ENCODE data around the gene ZNF148. TPM values are rescaled to one million over a fixed set of nuclear protein-coding genes. Genes with fewer than 3 reads are reported as not detected.

Gene ZNF148
- total RNA-seq, 2 experiments from 2014 or later: 30.3 to 37.7 TPM

GRCh38 chr3:125219261-125219701 is 155.8 kb downstream of the ZNF148 start:
- CTCF ChIA-PET: no interaction called here
- no peak for DNase-seq
- Mint-ChIP-seq H3K9me3 (ENCODE audit: low read depth) (no peaks in the 10 kb centered on the region), H3K4me3 (no peak overlapping the region), H3K27me3 (peaks cover 5% of the 10 kb centered on the region), H3K4me1 (peaks cover 8% of the 10 kb centered on the region), H3K27ac (no peak overlapping the region), H3K36me3 (ENCODE audit: low read depth) (no peaks in the 10 kb centered on the region)
- intact Hi-C loops (cut with DNase I, micrococcal nuclease): no loop called here
- POLR2A ChIA-PET: interaction anchor here (0.6 to 1.2 kb wide), 2 partner anchors 144 to 162 kb away, joined by 4 read pairs; no protein-coding TSS in a partner anchor
- no peak for ATAC-seq

- Mint-ChIP-seq H3K9me3 (ENCODE audit: low read depth) (no peaks in the 10 kb centered on the region), H3K4me1 (peaks cover 7% of the 10 kb centered on the region), H3K4me3 (no peak overlapping the region), H3K27me3 (peaks cover 38% of the 10 kb centered on the region), H3K36me3 (ENCODE audit: low read depth) (no peaks in the 10 kb centered on the region), H3K27ac (no peak overlapping the region)
- intact Hi-C loops (cut with DNase I, micrococcal nuclease): loop anchor here in 1 of 2 experiments (5.0 kb wide), 1 partner anchor 373 kb away; no protein-coding TSS in a partner anchor
- ChIA-PET CTCF (interaction anchor here (0.6 kb wide), 1 partner anchor 562 kb away, joined by 3 read pairs; no protein-coding TSS in a partner anchor), POLR2A (no interaction called here)
- DNase-seq (no peak), ATAC-seq (peak; percentile 83)
Measured at GRCh38 chr3:125214738-125215137, 160.4 kb downstream of the ZNF148 start.

GRCh38 chr3:125213946-125214542 is 161.1 kb downstream of the ZNF148 start:
- Mint-ChIP-seq H3K4me1 (peaks cover 9% of the 10 kb centered on the region), H3K27ac (no peak overlapping the region), H3K9me3 (ENCODE audit: low read depth) (no peaks in the 10 kb centered on the region), H3K36me3 (ENCODE audit: low read depth) (no peaks in the 10 kb centered on the region), H3K4me3 (no peak overlapping the region), H3K27me3 (peaks cover 43% of the 10 kb centered on the region)
- POLR2A ChIA-PET: no interaction called here
- intact Hi-C loops (cut with DNase I, micrococcal nuclease): loop anchor here in 1 of 2 experiments (5.0 kb wide), 1 partner anchor 373 kb away; no protein-coding TSS in a partner anchor
- no peak for DNase-seq
- no peak for ATAC-seq
- CTCF ChIA-PET: interaction anchor here (0.6 kb wide), 1 partner anchor 561 kb away, joined by 3 read pairs; no protein-coding TSS in a partner anchor

GRCh38 chr3:125213364-125213755 is 161.8 kb downstream of the ZNF148 start:
- ChIA-PET POLR2A (no interaction called here), CTCF (no interaction called here)
- DNase-seq (no peak), ATAC-seq (no peak)
- Mint-ChIP-seq H3K27me3 (peaks cover 48% of the 10 kb centered on the region), H3K9me3 (ENCODE audit: low read depth) (no peaks in the 10 kb centered on the region), H3K27ac (no peak overlapping the region), H3K4me3 (no peak overlapping the region), H3K4me1 (peaks cover 9% of the 10 kb centered on the region), H3K36me3 (ENCODE audit: low read depth) (no peaks in the 10 kb centered on the region)
- intact Hi-C loops (cut with DNase I, micrococcal nuclease): loop anchor here in 1 of 2 experiments (5.0 kb wide), 1 partner anchor 374 kb away; no protein-coding TSS in a partner anchor

- DNase-seq: no peak
- POLR2A ChIA-PET: no interaction called here
- peaks cover 48% of the 10 kb centered on the region for H3K27me3 Mint-ChIP-seq
Measured at GRCh38 chr3:125212509-125213363, 162.4 kb downstream of the ZNF148 start, which contains the start of gene SLC12A8. Gene SLC12A8, minus strand, starts transcription at chr3:125212748. Its CDS starts 1,399 bp downstream, at chr3:125211349.

GRCh38 chr3:125212091-125212508 is 163.0 kb downstream of the ZNF148 start:
- H3K27me3 Mint-ChIP-seq: peaks cover 52% of the 10 kb centered on the region
- ATAC-seq: no peak
- H3K4me1 Mint-ChIP-seq: peaks cover 9% of the 10 kb centered on the region

More at GRCh38 chr3:125212509-125213363, 162.4 kb downstream of the ZNF148 start, which contains the start of gene SLC12A8:
- no peak for ATAC-seq
- CTCF ChIA-PET: interaction anchor here (0.5 kb wide), 1 partner anchor 212 kb away, joined by 4 read pairs; no protein-coding TSS in a partner anchor
- peaks cover 9% of the 10 kb centered on the region for H3K4me1 Mint-ChIP-seq
- peak within 1 kb of the TSS; percentile 13 for H3K4me3 Mint-ChIP-seq
- no peaks in the 10 kb centered on the region for H3K36me3 Mint-ChIP-seq (ENCODE audit: low read depth)
- intact Hi-C loops (cut with DNase I, micrococcal nuclease): loop anchor here in 1 of 2 experiments (5.0 kb wide), 1 partner anchor 375 kb away; no protein-coding TSS in a partner anchor
- no peaks in the 10 kb centered on the region for H3K9me3 Mint-ChIP-seq (ENCODE audit: low read depth)
- H3K27ac Mint-ChIP-seq: no peak within 1 kb of the TSS

GRCh38 chr3:125211523-125212090 is 163.5 kb downstream of the ZNF148 start:
- peak overlapping the region; percentile 13 for H3K4me3 Mint-ChIP-seq
- peaks cover 52% of the 10 kb centered on the region for H3K27me3 Mint-ChIP-seq
- intact Hi-C loops (cut with DNase I, micrococcal nuclease): loop anchor here in 1 of 2 experiments (5.0 kb wide), 1 partner anchor 376 kb away; no protein-coding TSS in a partner anchor
- no peak overlapping the region for H3K27ac Mint-ChIP-seq
- H3K9me3 Mint-ChIP-seq (ENCODE audit: low read depth): no peaks in the 10 kb centered on the region
- ChIA-PET POLR2A (no interaction called here), CTCF (interaction anchor here (0.6 kb wide), 1 partner anchor 166 kb away, joined by 3 read pairs; no protein-coding TSS in a partner anchor)
- DNase-seq (no peak), ATAC-seq (no peak)
- peaks cover 9% of the 10 kb centered on the region for H3K4me1 Mint-ChIP-seq
- no peaks in the 10 kb centered on the region for H3K36me3 Mint-ChIP-seq (ENCODE audit: low read depth)

More at GRCh38 chr3:125212091-125212508, 163.0 kb downstream of the ZNF148 start:
- POLR2A ChIA-PET: no interaction called here
- intact Hi-C loops (cut with DNase I, micrococcal nuclease): loop anchor here in 1 of 2 experiments (5.0 kb wide), 1 partner anchor 375 kb away; no protein-coding TSS in a partner anchor
- H3K9me3 Mint-ChIP-seq (ENCODE audit: low read depth): no peaks in the 10 kb centered on the region
- H3K4me3 Mint-ChIP-seq: no peak overlapping the region
- no peak for DNase-seq
- no peak overlapping the region for H3K27ac Mint-ChIP-seq
- CTCF ChIA-PET: interaction anchor here (0.5 to 0.6 kb wide), 2 partner anchors 166 to 211 kb away, joined by 3 to 4 read pairs; no protein-coding TSS in a partner anchor
- H3K36me3 Mint-ChIP-seq (ENCODE audit: low read depth): no peaks in the 10 kb centered on the region

GRCh38 chr3:125207949-125208568 is 167.1 kb downstream of the ZNF148 start:
- Mint-ChIP-seq H3K4me1 (peaks cover 2% of the 10 kb centered on the region), H3K36me3 (ENCODE audit: low read depth) (no peaks in the 10 kb centered on the region), H3K9me3 (ENCODE audit: low read depth) (no peaks in the 10 kb centered on the region), H3K4me3 (no peak overlapping the region), H3K27me3 (peaks cover 42% of the 10 kb centered on the region), H3K27ac (no peak overlapping the region)
- intact Hi-C loops (cut with DNase I, micrococcal nuclease): loop anchor here in 1 of 2 experiments (10.0 kb wide), 1 partner anchor 227 kb away; no protein-coding TSS in a partner anchor
- no peak for DNase-seq
- ATAC-seq: no peak
- ChIA-PET POLR2A (no interaction called here), CTCF (no interaction called here)

- H3K4me3 Mint-ChIP-seq: no peak overlapping the region
- intact Hi-C loops (cut with DNase I, micrococcal nuclease): loop anchor here in 1 of 2 experiments (10.0 kb wide), 1 partner anchor 227 kb away; no protein-coding TSS in a partner anchor
- DNase-seq: no peak
Measured at GRCh38 chr3:125207507-125207906, 167.6 kb downstream of the ZNF148 start.

GRCh38 chr3:125206934-125207333 is 168.2 kb downstream of the ZNF148 start:
- DNase-seq: no peak
- ChIA-PET POLR2A (no interaction called here), CTCF (interaction anchor here (0.6 kb wide), 1 partner anchor 419 kb away, joined by 4 read pairs; no protein-coding TSS in a partner anchor)
- no peak for ATAC-seq
- peaks cover 38% of the 10 kb centered on the region for H3K27me3 Mint-ChIP-seq
- H3K4me3 Mint-ChIP-seq: no peak overlapping the region
- no peaks in the 10 kb centered on the region for H3K36me3 Mint-ChIP-seq (ENCODE audit: low read depth)
- no peak overlapping the region for H3K27ac Mint-ChIP-seq
- peaks cover 2% of the 10 kb centered on the region for H3K9me3 Mint-ChIP-seq (ENCODE audit: low read depth)
- peaks cover 2% of the 10 kb centered on the region for H3K4me1 Mint-ChIP-seq
- intact Hi-C loops (cut with DNase I, micrococcal nuclease): loop anchor here in 1 of 2 experiments (10.0 kb wide), 1 partner anchor 228 kb away; no protein-coding TSS in a partner anchor

More at GRCh38 chr3:125207507-125207906, 167.6 kb downstream of the ZNF148 start:
- Mint-ChIP-seq H3K36me3 (ENCODE audit: low read depth) (no peaks in the 10 kb centered on the region), H3K27me3 (peaks cover 39% of the 10 kb centered on the region), H3K27ac (no peak overlapping the region), H3K4me1 (peaks cover 2% of the 10 kb centered on the region), H3K9me3 (ENCODE audit: low read depth) (no peaks in the 10 kb centered on the region)
- ChIA-PET POLR2A (no interaction called here), CTCF (no interaction called here)
- ATAC-seq: no peak
